Epithelial cell of prostate (primary cell): ENCODE measurements around the gene CEMIP.
A peak's percentile ranks its signal among the peaks of the same experiment; 100 is the strongest.
"Not testable (repeated sequence)": the region's sequence is repeated elsewhere in the genome, so short reads cannot be mapped to it uniquely, and the experiment has no call there.

ENCODE experiments used
- DNase-seq: peaks from one replicate; pipeline ENCODE4 v3.0.0-alpha.2; 2011; ENCODE audit warnings: low read depth, low spot score
- H3K27ac ChIP-seq: fragments of 450-650 bp; 2 replicates; pipeline ENCODE4 v1.5.1; 2017; ENCODE audit warnings: mild to moderate bottlenecking

CEMIP gene

DNA sequence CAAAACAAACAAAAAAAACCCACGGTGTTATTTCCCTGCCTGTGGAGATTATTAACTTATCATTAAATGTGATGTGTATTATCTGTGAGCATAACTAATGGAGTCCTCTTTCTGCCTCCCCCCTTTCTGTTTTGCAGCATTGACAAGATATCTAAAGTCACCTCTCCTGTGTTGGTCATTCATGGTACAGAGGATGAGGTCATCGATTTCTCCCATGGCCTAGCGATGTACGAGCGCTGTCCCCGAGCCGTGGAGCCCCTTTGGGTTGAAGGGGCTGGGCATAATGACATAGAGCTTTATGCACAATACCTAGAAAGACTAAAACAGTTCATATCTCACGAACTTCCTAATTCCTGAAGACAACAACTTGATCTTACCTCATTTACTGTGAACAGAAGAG, 25.2 kb upstream of the CEMIP start:
- H3K27ac ChIP-seq, result no peak overlapping the region
- no peak for DNase-seq

- no peak overlapping the region for H3K27ac ChIP-seq
- no peak for DNase-seq
These were observed 23.3 kb upstream of the CEMIP start for GRCh38 chr15:80755885-80756284.

DNA sequence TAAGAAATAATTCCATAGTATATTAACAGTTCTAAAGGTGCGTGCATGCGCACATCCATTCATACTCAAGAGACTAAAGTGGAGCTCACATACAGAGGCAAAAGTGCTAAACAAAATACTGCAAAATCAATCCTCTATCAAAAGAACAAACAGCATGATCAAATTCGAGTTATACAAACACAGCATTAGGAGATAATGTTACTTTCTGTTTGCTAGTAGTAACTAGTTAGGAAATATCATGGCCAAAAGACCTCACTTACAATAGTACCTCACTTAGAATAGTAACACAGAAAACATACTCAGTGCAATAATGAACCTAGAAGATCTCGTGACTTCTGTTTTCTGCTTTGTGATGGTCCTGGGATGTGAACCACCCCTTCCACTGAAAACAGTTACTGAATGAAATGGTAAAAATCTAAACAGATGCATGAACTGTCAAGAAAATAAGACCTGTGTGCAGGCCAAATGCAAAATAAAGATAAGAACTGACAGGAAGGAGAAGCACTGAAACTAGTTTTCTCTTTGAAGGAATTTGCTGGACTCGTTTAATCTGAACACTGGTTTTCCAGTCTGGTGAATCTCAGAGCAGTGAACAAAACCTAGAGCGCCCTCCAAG, 20.9 kb upstream of the CEMIP start:
- no peak for DNase-seq
- H3K27ac ChIP-seq, result no peak overlapping the region

GRCh38 chr15:80760960-80761359, 18.2 kb upstream of the CEMIP start:
- H3K27ac ChIP-seq, result no peak overlapping the region
- no peak for DNase-seq

DNA sequence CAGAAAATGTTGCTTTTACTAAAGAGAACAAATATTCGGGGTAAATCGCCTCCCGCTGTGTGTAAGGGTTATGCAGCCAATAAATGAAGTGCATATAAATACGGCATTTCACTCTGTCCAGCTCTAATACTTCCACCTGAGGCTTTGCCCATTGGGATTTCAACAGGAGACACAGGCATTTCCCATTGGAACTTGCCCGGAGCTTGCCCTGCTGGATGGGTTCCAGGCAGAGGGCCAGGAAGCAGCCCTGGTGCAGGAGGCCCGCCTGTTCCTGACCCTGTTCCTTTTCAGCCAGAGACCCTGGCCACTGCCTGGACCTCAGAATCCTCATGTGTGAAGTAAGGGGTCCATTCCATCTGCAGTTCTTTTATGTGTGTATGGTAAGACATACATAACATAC, 17.4 kb upstream of the CEMIP start:
- no peak overlapping the region for H3K27ac ChIP-seq
- no peak for DNase-seq

- not testable (repeated sequence) for H3K27ac ChIP-seq, DNase-seq
These were observed 15.9 kb upstream of the CEMIP start for GRCh38 chr15:80763235-80763634.

GRCh38 chr15:80764535-80764934, 14.6 kb upstream of the CEMIP start:
- DNase-seq, result no peak
- H3K27ac ChIP-seq, result no peak overlapping the region

DNA sequence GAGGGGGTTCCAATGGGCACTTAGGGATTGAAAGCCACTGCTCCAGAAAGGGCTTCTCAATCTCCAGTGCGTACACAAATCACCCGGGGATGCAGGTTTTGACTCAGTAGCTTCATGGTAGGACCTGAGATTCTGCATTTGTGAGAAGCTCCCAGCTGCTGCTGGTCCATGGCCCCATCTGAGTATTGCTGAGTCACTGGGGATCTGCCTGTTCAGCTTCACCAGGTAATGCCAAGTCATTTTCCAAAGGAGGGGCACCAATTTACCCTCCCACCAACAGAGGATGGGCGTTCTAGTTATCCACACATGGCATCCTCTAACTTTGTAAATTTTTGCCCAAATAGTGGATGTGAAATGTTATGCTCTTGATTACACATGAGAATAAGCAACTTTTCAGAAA, 12.9 kb upstream of the CEMIP start:
- no peak for DNase-seq
- no peak overlapping the region for H3K27ac ChIP-seq

DNA sequence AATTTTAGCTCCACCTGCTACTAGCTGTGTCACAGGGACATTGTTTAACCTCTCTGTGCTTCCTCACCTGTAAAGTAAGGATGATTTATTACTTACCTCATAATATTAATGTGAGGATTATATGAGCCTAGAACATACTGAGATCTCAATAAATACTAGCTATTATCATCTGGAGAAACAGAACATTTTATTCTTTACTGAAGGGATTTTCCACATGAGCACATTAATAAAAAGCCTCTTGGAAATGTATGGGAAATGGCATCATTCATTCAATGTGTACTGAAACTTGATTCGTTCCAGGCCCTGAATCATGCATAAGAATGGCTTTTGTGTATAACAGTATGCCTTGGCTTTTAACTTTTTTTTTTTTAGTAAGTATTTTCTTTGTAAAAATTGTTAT, 11.0 kb upstream of the CEMIP start:
- DNase-seq, result no peak
- H3K27ac ChIP-seq, result no peak overlapping the region

GRCh38 chr15:80769153-80769828, 9.9 kb upstream of the CEMIP start:
- DNase-seq, result no peak
- no peak overlapping the region for H3K27ac ChIP-seq

GRCh38 chr15:80769829-80770705, 9.1 kb upstream of the CEMIP start:
- DNase-seq, result no peak

DNA sequence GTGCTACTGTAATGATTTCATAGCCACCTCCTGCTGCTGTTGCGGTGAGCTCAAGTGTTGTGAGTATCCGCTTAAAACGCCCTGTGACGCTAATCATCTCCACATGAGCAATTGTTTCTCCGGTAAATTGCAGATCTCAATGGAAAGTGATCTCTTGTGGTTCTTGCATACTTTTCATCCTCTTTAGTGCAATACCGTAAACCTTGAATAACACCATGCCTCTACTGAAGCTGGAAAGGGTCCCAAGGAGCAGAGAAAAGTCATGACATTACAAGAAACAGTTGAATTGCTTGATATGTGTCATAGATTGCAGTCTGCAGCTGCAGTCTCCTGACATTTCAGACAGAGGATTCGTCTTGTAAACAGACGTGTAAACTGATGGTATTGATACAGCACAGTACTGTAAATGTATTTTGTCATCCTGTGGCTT, 6.0 kb upstream of the CEMIP start:
- no peak overlapping the region for H3K27ac ChIP-seq
- DNase-seq, result peak; percentile 53

More at GRCh38 chr15:80769829-80770705, 9.1 kb upstream of the CEMIP start:
- no peak overlapping the region for H3K27ac ChIP-seq

DNA sequence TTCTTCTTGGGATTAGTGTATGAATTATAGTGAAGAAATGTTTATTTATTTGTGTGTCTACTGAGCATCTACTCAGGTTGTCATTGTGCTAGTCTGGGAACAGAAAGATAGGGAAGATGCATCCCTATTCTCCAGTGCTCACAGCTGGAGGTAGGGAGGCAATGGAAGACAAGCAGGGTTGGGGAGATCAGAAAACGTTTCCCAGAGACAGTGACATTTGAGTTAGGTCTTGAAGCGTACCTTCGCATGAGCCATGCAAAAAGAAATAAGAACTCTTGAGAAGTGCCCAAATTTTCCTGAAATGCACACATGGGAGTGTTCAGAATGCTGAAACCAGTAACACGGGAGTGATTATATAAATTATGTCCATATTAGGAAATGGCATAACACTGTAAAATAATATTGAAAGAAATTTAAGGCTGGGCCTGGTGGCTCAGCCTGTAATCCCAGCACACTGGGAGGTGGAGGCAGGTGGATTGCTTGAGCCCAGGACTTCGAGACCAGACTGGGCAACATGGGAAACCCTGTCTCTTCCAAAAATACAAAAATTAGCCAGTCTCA, 5.3 kb upstream of the CEMIP start:
- no peak for DNase-seq

DNA sequence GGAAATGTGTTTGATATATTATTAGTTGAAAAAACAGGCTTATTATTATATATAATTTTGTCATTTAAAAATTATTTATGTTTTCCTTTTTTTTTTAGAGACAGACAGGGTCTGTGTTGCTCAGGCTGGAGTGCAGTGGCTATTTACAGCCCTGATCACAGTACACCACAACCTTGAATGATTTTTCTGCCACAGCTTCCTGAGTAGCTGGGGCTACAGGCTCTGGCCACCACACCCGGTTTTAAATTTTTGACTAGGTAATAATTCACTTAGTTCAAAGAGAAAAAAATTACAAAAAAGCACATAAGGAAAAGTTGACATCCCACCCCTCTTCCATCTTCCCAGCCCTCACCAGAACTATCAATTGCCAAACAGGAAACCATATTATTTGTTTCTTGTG, 4.7 kb upstream of the CEMIP start:
- H3K27ac ChIP-seq, result no peak overlapping the region
- DNase-seq, result no peak

More for the DNA sequence above, 5.3 kb upstream of the CEMIP start:
- H3K27ac ChIP-seq, result no peak overlapping the region

- no peak overlapping the region for H3K27ac ChIP-seq
- no peak for DNase-seq
These were observed 3.8 kb upstream of the CEMIP start for GRCh38 chr15:80775338-80775737.

DNA sequence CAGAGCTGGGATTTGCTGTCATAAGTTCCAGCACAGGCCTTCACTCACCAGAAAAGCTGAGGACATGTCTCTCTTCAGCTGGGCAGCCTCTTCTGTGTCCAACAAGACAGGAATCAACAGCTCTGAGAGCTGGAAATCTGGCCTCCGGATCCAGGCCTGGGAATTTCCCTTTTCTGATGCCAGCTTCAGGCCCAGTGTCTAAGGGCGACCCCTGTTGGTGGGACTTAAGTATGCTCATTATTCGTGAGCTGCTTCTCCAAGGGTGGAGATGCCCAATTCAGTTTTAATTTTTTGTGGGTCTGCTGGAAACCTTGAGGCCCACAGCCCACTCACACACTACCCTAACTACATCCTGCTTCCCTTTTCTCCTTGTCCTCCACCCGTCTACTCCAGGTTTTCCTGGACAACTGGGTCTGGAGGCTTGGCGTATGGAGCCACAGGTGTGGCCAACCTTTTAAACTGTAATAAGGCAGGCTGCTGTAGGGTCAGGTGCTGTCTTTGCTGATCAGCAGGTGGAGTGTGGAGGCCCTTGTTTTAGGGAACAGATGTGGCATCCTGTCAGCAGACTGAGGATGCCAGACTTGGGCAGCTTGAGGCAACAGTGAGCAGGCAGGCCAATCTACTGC, 2.6 kb upstream of the CEMIP start:
- peak overlapping the region; percentile 84 for H3K27ac ChIP-seq
- no peak for DNase-seq

GRCh38 chr15:80777137-80777536, 2.0 kb upstream of the CEMIP start:
- peak; percentile 95 for DNase-seq
- H3K27ac ChIP-seq, result peak overlapping the region; percentile 84

DNA sequence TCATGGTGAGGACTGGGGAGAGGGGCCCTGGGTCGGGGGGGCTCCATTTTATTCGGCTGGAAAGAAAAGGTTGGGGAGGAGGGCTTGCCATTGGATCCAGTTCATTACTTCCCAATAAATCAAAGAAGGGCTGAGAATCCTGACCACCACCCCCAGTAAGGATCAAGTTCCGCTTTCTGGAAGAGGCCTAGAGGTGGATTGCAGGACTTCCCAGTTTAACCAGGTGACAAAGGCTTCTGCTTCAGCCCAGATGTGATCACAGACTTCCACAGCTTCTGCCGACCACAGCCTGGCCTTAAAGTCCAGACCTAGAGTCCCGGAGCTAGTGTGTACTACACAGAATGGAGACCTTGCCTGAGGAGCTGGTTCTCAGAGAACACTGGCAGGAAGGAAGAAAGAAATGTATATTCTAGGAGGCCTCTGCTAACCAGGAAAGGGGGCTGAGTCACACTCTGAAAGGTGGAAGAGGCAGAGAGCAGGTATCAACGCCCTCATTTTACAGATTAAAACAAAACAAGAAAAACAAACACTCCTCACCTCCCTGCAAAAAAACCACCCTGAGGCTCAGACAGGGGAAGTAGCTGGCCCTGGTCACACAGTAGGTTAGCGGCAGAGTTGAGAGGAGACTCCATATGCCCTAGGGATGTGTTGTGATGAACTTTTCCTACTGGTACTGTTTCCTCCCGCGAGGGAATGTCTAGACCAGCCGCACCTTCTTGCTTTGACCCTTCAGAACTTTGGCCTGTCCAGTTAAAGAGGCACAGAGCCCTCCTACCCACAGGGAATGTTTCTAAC, 1.1 kb upstream of the CEMIP start:
- DNase-seq, result no peak
- peak overlapping the region; percentile 84 for H3K27ac ChIP-seq

DNA sequence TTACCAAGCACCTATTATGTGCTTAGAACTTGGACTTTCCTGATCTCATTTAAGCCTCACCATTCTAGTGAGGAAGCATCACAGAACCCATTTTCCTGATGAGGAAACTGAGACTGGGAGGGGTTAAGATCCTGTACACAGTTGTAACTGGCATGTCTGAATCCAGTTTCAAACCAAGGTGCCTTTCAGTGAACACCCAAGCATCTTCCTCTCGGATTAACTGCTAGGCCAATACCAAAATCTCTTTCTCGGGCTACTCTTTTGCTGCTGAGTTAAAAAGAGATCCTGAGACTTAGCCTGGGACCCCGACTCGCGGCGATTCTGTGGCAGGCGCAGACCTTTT, 578 bp upstream of the CEMIP start:
- DNase-seq, result no peak
- H3K27ac ChIP-seq, result peak overlapping the region; percentile 84
